GM18951 (cell line): ENCODE measurements around the gene CADM2.

Source experiments
- POLR2A ChIP-seq: IDR thresholded peaks from 4 replicates; pipeline ENCODE4 v1.6.1; 2011; ENCODE audit warnings: mild to moderate bottlenecking; ENCODE audit not compliant: insufficient read length, insufficient read depth; ENCODE audit errors: extremely low read depth
- in situ Hi-C: fragments of 300-500 bp; cut with MboI; formaldehyde crosslinking; loops from one replicate; pipeline ENCODE4 v1.12.0; 2022; ENCODE audit warnings: low sequenced_read_pairs, mixed read lengths, inconsistent platforms; ENCODE audit not compliant: unreplicated experiment

Gene CADM2

DNA sequence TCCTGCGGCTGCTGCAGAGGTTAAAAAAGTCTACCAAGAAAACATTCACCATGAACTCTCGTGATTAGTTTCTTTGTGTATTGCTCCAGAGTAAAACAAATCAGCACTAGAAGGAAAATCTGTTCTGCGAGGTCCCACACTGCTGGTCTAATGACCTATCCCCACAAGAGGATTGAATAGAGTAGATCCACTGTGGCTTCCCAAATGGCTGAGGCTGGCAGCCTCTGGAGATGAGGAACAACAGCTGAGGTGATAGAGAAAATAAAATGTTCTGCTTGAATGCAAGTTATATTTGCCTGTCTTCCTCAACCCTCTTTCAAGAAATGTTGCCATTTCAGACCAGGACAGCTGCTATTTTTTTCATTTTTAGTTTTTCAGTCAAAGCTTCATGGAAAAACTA, 883.3 kb downstream of the CADM2 start:
- in situ Hi-C loops: no loop called here
- no peak for TF ChIP-seq POLR2A

DNA sequence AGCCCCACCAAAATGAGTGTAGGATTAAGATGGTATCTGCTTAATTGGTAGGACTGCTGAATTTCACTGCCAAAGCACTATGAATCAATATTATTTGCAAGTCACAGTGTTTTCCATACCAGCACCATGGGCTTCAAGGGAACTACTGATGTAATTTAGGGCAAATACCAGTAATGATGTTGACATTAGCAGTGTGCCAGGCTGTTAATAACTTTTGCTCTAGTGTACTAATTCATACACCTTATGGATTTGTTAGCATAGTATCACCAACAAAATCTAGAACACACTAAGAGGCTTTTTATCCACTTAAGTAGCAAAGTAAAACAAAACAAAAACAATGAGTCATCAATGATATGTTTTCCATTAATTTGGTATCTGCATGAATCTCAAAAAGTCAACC, 888.2 kb downstream of the CADM2 start:
- in situ Hi-C loops: no loop called here
- no peak for TF ChIP-seq POLR2A

DNA sequence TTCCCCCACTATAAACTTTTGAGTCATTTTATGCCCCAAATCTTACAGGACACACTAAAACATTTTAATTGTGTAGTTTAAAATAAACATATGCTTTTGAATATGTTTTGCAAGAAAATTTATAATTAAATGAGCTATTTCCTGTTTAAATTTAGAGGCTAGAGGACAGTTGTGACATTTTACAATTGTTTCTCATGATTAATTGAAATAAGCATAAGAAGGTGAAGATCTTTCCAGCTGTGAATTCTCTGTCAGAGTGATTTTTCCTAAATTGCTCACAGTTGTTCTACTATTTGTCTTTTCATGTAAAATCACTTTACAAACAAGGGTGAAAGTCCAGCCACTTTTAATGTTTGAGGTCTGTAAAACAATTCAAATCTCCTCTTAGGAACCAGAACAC, 892.3 kb downstream of the CADM2 start:
- no peak for TF ChIP-seq POLR2A
- in situ Hi-C loops: no loop called here

DNA sequence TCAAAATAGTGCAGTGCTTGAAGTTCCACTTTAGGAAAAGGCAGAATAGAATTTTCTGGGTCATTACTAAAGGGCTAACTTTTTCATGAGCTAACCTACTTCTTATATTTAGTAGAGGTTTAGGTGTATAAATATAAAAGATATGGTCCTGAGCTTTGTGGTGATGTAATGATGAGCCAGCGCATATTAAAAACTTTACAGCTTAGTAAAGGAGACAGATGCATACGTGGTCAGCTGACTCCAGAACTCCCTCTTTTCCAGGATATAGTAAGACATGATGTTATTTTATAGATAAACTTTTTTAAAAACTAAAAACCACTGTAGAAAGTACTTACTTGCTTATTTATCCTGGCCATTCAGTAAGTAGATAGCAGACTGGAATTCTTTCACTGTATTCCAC, 895.0 kb downstream of the CADM2 start:
- in situ Hi-C loops: no loop called here
- no peak for TF ChIP-seq POLR2A

DNA sequence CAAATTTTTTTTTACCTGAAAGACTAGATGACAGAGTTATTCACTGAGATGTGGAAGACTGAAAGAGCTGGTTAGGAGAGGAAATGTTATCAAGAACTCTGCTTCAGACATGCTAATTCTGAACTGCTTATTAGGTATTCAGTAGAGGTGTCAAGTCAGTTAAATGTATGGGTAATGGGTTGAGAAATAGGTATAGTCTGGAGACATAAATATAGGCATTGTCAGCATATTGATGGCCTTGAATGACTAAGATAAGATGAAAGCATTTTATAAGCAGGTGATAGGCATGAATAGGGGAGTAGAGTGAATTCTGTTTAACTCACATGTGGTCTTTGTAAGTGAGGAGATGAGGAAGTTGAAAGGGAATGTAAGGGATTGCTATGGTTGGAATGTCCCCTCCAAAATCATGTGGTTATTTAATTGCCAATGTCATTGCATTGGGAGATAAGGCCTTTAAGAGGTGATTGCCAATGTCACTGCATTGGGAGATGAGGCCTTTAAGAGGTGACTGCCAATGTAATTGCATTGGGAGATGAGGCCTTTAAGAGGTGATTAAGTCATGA, 904.2 kb downstream of the CADM2 start:
- TF ChIP-seq POLR2A: no peak
- in situ Hi-C loops: no loop called here

DNA sequence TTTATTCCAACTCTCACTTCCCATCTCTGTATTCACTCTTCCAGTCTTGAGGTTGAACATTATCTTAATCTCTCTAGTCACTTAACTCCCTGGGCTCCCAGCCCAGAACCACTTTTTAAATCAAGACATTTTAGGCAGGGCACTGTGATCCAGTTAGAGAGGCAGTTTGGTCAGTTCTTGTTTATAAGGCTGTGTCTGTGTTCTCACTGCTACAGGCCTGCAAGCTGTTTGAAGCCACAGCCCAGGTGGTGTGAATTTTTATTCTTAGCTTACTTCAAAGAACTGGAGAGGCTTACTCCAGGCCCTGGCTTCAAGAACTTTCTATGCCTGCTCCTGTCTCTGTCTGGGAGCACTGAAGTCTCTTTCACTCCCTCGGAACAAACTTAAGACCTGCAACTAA, 906.1 kb downstream of the CADM2 start:
- in situ Hi-C loops: no loop called here
- no peak for TF ChIP-seq POLR2A

DNA sequence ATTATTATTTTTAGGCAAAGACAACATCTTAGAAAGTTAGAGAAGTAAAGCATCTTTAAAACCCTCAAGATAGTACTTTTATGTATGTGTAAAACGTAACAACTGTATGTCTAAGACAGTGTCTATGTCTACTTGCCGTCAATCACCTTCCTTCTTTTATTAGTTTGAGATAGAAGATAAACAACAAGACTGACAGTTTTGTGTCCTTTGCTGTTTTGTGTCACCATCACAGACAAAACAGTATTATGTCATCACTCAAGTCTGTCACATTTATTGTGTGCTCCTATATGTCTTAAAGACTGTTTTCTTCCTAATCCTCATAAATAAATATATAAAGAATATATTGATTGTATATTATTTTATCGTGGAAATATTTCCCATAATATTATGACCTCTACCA, 908.3 kb downstream of the CADM2 start:
- TF ChIP-seq POLR2A: no peak
- in situ Hi-C loops: no loop called here

DNA sequence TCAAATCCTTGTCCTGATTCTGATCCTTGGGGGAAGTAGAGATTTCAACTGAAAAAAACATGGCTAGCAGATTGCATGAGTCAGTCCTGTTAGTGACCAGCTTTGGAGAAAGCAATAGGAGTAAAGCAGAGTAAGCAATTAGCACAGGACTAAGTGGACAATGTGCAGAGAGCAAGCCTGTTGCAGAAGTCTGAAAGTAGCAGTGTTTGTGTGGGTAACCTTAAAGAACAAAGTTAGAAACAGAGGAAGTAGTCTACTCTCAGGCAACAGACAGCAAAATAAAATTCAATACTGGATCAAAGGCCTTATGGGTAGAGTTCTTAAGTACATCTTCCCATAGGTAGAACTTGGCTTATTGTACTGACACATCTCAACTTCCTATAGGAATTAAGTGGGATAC, 916.8 kb downstream of the CADM2 start:
- no peak for TF ChIP-seq POLR2A
- in situ Hi-C loops: no loop called here

DNA sequence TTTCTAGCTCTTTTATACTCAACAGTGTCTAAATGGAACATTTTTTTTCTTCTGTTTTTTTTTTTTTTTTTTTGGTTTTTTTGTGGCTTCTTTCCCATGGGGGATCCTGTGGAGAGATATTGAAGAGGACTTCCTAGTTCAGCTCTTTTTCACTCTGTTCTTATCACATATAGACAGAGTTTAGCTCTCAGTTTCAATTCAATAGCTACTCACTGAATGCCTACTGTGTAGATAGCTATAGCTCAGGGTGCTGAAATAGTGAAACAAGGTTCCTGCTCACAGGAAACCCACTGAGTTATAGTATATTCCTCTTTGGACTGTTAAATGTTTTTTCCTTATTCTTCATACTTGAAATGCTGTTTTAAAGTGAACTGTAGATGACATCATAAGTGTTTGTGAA, 918.8 kb downstream of the CADM2 start:
- TF ChIP-seq POLR2A: no peak
- in situ Hi-C loops: no loop called here

DNA sequence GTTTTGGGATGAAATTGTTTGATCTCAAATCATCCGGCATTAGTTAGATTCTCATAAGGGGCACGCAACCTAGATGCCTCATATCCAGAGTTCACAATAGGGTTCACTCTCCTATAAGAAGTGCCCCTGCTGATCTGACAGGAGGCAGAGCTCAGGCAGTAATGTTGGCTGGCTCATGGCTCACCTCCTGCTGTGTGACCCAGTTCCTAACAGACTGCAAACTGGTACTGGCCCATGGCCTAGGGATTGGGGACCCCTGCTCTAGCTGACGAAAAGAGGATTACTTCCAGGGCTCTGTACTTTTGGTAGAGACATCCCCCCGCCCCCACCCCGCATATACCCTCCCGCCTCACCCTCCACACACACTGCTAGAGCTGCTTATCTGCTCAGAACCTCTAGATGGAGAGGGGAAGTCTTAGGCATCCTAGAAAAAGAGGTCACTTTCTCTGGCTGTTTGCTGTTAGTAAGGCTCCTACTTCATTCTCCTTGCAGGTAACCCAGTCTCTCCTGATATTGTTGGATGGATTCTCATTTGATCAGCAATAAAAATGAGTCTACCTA, 923.1 kb downstream of the CADM2 start:
- no peak for TF ChIP-seq POLR2A
- in situ Hi-C loops: no loop called here

DNA sequence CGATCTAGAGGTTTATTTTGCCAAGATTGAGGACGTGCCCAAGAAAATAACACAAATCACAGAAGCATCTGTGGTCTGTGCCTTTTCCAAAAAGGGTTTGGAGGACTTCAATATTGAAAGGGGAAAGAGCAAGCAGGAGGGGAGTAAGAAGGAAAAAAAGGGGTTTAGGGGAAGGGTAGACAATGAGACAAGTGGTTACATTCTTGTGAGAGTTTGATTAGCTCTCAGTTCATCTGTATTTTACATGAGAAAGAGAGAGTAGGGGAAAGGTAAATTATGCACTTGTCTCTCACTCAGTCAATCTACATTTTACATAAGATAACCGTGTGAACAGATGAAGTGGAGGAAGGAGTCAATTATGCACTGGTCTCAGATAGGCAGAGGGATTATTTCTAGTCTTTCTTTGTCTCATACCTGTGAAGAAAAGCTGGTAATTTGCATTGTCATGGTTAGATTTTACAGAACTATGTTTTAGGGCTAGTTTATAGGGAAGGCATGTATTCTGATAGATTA, 931.3 kb downstream of the CADM2 start:
- in situ Hi-C loops: no loop called here
- no peak for TF ChIP-seq POLR2A

DNA sequence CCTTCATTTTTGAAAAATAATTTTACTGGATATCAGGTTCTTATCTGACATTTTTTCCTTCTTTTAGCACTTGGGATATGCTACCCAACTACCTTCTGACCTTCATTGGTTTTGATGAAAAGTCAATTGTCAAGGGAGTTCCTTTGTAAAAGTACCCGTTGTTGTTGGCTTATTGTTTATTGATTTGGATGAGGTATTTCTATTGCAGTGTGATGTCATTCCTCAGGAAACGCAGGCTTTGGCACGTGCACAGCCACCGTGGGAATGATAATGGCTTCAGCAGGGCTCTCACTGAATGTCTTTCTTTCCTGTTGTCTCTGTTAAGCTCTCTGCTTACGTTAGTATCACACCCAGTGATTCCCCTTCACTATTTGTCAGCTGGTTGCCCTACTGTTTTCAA, 944.6 kb downstream of the CADM2 start:
- TF ChIP-seq POLR2A: no peak
- in situ Hi-C loops: no loop called here

DNA sequence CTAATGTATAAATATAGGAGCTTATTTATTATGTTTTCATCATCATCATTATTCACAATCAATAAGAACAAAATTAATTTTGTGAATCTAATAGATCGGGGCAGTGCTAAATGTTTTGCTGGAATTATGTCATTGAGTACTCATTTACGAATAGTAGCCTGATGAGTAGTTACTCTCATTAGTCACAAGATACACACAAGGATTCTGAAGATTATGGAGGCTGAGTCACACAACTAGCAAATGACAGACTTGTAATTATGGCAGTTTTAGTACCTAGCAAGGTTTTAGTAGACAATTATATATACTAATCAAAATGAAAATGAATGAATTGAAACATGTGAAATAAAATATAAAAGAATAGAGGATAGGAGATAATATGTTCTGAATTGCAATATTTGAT, 954.2 kb downstream of the CADM2 start:
- in situ Hi-C loops: no loop called here
- no peak for TF ChIP-seq POLR2A

DNA sequence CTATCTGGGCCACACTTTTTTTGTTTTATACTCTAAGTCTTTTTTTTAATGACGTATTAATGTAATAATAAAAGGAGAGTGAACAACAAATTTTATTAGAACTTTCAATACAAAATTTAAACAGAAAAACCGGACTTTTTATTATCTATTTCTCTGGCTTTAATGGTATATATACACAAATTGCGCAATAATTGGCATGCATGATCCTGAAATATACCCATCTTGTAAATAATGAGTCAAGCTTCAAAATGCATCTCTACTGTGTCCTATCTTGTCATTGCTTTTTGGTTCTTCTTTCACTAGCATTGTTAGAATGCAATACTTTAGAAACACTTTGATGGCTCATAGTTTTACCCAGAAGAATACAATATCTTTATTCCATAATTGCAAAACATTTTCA, 963.6 kb downstream of the CADM2 start:
- in situ Hi-C loops: no loop called here

DNA sequence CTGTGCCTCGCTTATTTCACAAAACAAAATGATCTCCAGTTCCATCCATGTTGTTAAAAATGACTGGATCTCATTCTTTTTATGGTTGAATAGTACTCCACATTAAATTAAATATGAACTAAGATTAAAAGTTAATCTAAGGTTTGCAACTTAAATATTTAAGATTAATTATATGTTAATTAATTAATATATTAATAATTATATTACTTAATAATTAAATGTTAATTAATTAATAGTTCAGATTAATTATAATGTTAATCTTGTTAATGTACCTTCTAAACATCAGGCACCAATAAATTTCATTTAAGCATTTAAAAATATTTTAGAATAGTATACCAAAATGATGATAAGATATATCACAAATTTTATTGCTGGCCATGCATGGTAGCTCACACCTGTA, 971.9 kb downstream of the CADM2 start:
- no peak for TF ChIP-seq POLR2A

More for the DNA sequence above, 963.6 kb downstream of the CADM2 start:
- TF ChIP-seq POLR2A: no peak

More for the DNA sequence above, 971.9 kb downstream of the CADM2 start:
- in situ Hi-C loops: no loop called here
